Transverse colon (tissue), 4 donors: ENCODE results near the gene TWIST2. TPM values are rescaled to one million over a fixed set of nuclear protein-coding genes. Genes with fewer than 3 reads are reported as not detected.

Experiments
- DNase-seq: peaks from one replicate; pipeline ENCODE4 v3.0.0-alpha.2; 2019
- H3K27ac ChIP-seq, 4 donors: fragments of 200-600 bp; sonication (generic); 2 replicates each; pipeline ENCODE4 v1.5.1; 2016 to 2018; ENCODE audit warnings: inconsistent platforms in 4 of 4
- H3K27me3 ChIP-seq: fragments of 200-600 bp; sonication (generic); 2 replicates; pipeline ENCODE4 v1.5.1; 2017; ENCODE audit warnings: inconsistent platforms
- H3K36me3 ChIP-seq, 4 donors: fragments of 200-600 bp; sonication (generic); 2 replicates each; pipeline ENCODE4 v1.5.1; 2017 to 2019; ENCODE audit warnings: inconsistent platforms in 4 of 4
- H3K4me1 ChIP-seq, 4 donors: fragments of 200-600 bp; sonication (generic); 2 replicates each; pipeline ENCODE4 v1.5.1; 2017 to 2020; ENCODE audit warnings: inconsistent platforms in 4 of 4
- H3K4me3 ChIP-seq, 4 donors: fragments of 200-600 bp; sonication (generic); 1 replicate in 1 of 4; 2 replicates in 3 of 4; pipeline versions ENCODE4 v1.5.1 to v1.6.1; 2017 to 2019; ENCODE audit warnings: inconsistent platforms in 4 of 4
- H3K9me3 ChIP-seq, 2 donors: fragments of 200-600 bp; sonication (generic); 2 replicates each; pipeline ENCODE4 v1.5.1; 2017 to 2019; ENCODE audit warnings: inconsistent platforms in 2 of 2
- CTCF ChIP-seq, 5 experiments: fragments of 200-600 bp in 3 of 5; fragments of 450-650 bp in 2 of 5; sonication (generic) in 3 of 5; IDR thresholded peaks; 1 replicate in 2 of 5; 2 replicates in 3 of 5; pipeline ENCODE4 v1.5.1; 2016 to 2017; ENCODE audit warnings: antibody characterized with exemption in 5 of 5, inconsistent platforms in 3 of 5, mild to moderate bottlenecking in 2 of 5, moderate library complexity in 1 of 5
- EP300 ChIP-seq: sonication (generic); formaldehyde crosslinking; IDR thresholded peaks from one replicate; pipeline ENCODE4 v1.6.1; 2017; ENCODE audit warnings: antibody characterized with exemption, low read depth
- POLR2A ChIP-seq: fragments of 450-650 bp; IDR thresholded peaks from one replicate; pipeline ENCODE4 v1.6.1; 2016; ENCODE audit warnings: antibody characterized with exemption, mild to moderate bottlenecking, moderate library complexity
- POLR2AphosphoS5 ChIP-seq, 3 donors: sonication (generic); formaldehyde crosslinking; IDR thresholded peaks; one replicate each; pipeline ENCODE4 v1.6.1; 2016; ENCODE audit warnings: antibody characterized with exemption in 3 of 3
- WGBS, 2 donors: methylation state at CpG; one replicate each; pipeline ENCODE4 v1.1.5; 2018; ENCODE audit warnings: low coverage in 1 of 2; 5-methylcytosine and 5-hydroxymethylcytosine counted together
- in situ Hi-C, 4 donors: fragments of 200-750 bp; cut with MboI; loops; one replicate each; pipeline versions ENCODE4 v1.15.0 to v1.15.1; 2017; ENCODE audit warnings: low sequenced_read_pairs in 3 of 4, low pct_ligation_motif_present in 1 of 4, low pct_unique_long_range_greater_than_20kb in 1 of 4
- intact Hi-C: fragments of 100-400 bp; cut with DNase I; formaldehyde crosslinking; loops from one replicate; pipeline ENCODE4 v1.15.1; 2023; ENCODE audit warnings: low total_unique reads
- total RNA-seq, 4 donors: library from RNA; depleted of rRNA; stranded (reverse); fragments of >200 nt; gene quantifications; one replicate each; pipeline ENCODE4 v1.1.0, GENCODE V29; 2016

The TWIST2 gene
- total RNA-seq, 4 donors from 2014 or later = 6.7 to 59.1 (median 16.8) TPM

- WGBS, 2 donors = 57% methylated on average over 3 of the region's 3 CpGs; no CpG with 5 or more reads in 1 of the 2 donors
- H3K4me3 ChIP-seq = no peak overlapping the region
- H3K36me3 ChIP-seq = no peaks in the 10 kb centered on the region
These were observed 4.4 kb upstream of the TWIST2 start for GRCh38 chr2:238843476-238843875.

GRCh38 chr2:238845583-238846377 is 2.1 kb upstream of the TWIST2 start:
- peak overlapping the region; percentile 81 to 89 (median 85) for H3K27ac ChIP-seq
- intact Hi-C loops (loop anchor here (10.0 kb wide), 1 partner anchor 129 kb away; no protein-coding TSS in a partner anchor), in situ Hi-C loops (no loop called here)
- no peak for TF ChIP-seq POLR2A
- no peak for TF ChIP-seq POLR2AphosphoS5 (IDR thresholded peaks at IDR 0.05)
- TF ChIP-seq CTCF (IDR thresholded peaks at IDR 0.05) = no peak
- no peak for TF ChIP-seq EP300
- 18 to 72% methylated on average over 2 to 21 of the region's 21 CpGs for WGBS, 2 donors
- H3K4me1 ChIP-seq = peaks cover 0 to 13% (median 0%) of the 10 kb centered on the region in 4 donors
- peaks cover 65% of the 10 kb centered on the region for H3K27me3 ChIP-seq
- no peaks in the 10 kb centered on the region for H3K36me3 ChIP-seq
- H3K4me3 ChIP-seq = peak overlapping the region in 2 of 4 donors; percentile 52 to 60
- H3K9me3 ChIP-seq = no peaks in the 10 kb centered on the region
- no peak for DNase-seq

More at GRCh38 chr2:238843476-238843875, 4.4 kb upstream of the TWIST2 start:
- in situ Hi-C loops = no loop called here
- Histone ChIP-seq H3K27ac (no peak overlapping the region), H3K27me3 (peaks cover 42% of the 10 kb centered on the region), H3K4me1 (peaks cover 0 to 13% (median 0%) of the 10 kb centered on the region in 4 donors), H3K9me3 (no peaks in the 10 kb centered on the region)
- TF ChIP-seq POLR2A (no peak), POLR2AphosphoS5 (IDR thresholded peaks at IDR 0.05) (no peak), CTCF (IDR thresholded peaks at IDR 0.05) (no peak), EP300 (no peak)
- no peak for DNase-seq
- intact Hi-C loops = loop anchor here (10.0 kb wide), 1 partner anchor 131 kb away; no protein-coding TSS in a partner anchor

- intact Hi-C loops (loop anchor here (10.0 kb wide), 1 partner anchor 128 kb away; no protein-coding TSS in a partner anchor), in situ Hi-C loops (no loop called here)
- no peak for DNase-seq
- Histone ChIP-seq H3K36me3 (no peaks in the 10 kb centered on the region), H3K27ac (peak overlapping the region; percentile 81 to 89 (median 85)), H3K4me1 (peaks cover 0 to 13% (median 0%) of the 10 kb centered on the region in 4 donors), H3K9me3 (no peaks in the 10 kb centered on the region), H3K4me3 (peak overlapping the region in 2 of 4 donors; percentile 52 to 60), H3K27me3 (peaks cover 70% of the 10 kb centered on the region)
- no peak for TF ChIP-seq CTCF (IDR thresholded peaks at IDR 0.05)
- TF ChIP-seq POLR2A = no peak
- TF ChIP-seq POLR2AphosphoS5 (IDR thresholded peaks at IDR 0.05) = no peak
- no peak for TF ChIP-seq EP300
- 51 to 64% methylated on average over 4 to 19 of the region's 19 CpGs for WGBS, 2 donors
These were observed 1.6 kb upstream of the TWIST2 start for GRCh38 chr2:238846378-238846627.

- TF ChIP-seq POLR2AphosphoS5 (IDR thresholded peaks at IDR 0.05) = no peak
- TF ChIP-seq CTCF (IDR thresholded peaks at IDR 0.05) = no peak
- no peak for TF ChIP-seq POLR2A
- TF ChIP-seq EP300 = no peak
These were observed 1.1 kb upstream of the TWIST2 start for GRCh38 chr2:238846628-238847418.

More at GRCh38 chr2:238846628-238847418, 1.1 kb upstream of the TWIST2 start:
- Histone ChIP-seq H3K4me1 (peaks cover 0 to 13% (median 0%) of the 10 kb centered on the region in 4 donors), H3K36me3 (no peaks in the 10 kb centered on the region), H3K27ac (peak overlapping the region; percentile 81 to 89 (median 85)), H3K27me3 (peaks cover 75% of the 10 kb centered on the region), H3K9me3 (no peaks in the 10 kb centered on the region), H3K4me3 (peak overlapping the region; percentile 2 to 60 (median 50))
- no peak for DNase-seq
- intact Hi-C loops (loop anchor here (10.0 kb wide), 1 partner anchor 128 kb away; no protein-coding TSS in a partner anchor), in situ Hi-C loops (no loop called here)
- 24% methylated on average over 49 of the region's 80 CpGs; no CpG with 5 or more reads in 1 of the 2 donors for WGBS, 2 donors
